ENCODE results near the gene MINDY1.

The MINDY1 gene

GRCh38 chr1:151026460-151026859 is 19.8 kb upstream of the MINDY1 start:
- Mint-ChIP-seq H3K4me3 (no peak overlapping the region), H3K36me3 (ENCODE audit: low read depth) (peaks cover 54% of the 10 kb centered on the region), H3K4me1 (peaks cover 14% of the 10 kb centered on the region), H3K9me3 (no peaks in the 10 kb centered on the region), H3K27me3 (ENCODE audit: low read depth) (no peaks in the 10 kb centered on the region), H3K27ac (no peak overlapping the region)
- no peak for TF ChIP-seq CTCF (IDR thresholded peaks at IDR 0.05; ENCODE audit: unreplicated experiment in 3 of 3)

GRCh38 chr1:151024540-151025146 is 17.9 kb upstream of the MINDY1 start:
- H3K27ac Mint-ChIP-seq: peak overlapping the region; percentile 67 to 84 (median 74)
- TF ChIP-seq CTCF (IDR thresholded peaks at IDR 0.05; ENCODE audit: unreplicated experiment in 3 of 3): peak; percentile 46 to 64 (median 53)
- H3K27me3 Mint-ChIP-seq (ENCODE audit: low read depth): no peaks in the 10 kb centered on the region
- no peaks in the 10 kb centered on the region for H3K9me3 Mint-ChIP-seq
- no peak overlapping the region for H3K4me3 Mint-ChIP-seq
- peaks cover 14% of the 10 kb centered on the region for H3K4me1 Mint-ChIP-seq
- H3K36me3 Mint-ChIP-seq (ENCODE audit: low read depth): peaks cover 44% of the 10 kb centered on the region

GRCh38 chr1:151013518-151013917 is 6.8 kb upstream of the MINDY1 start:
- H3K9me3 Mint-ChIP-seq: no peaks in the 10 kb centered on the region
- H3K4me1 Mint-ChIP-seq: peaks cover 35% of the 10 kb centered on the region
- peaks cover 12% of the 10 kb centered on the region for H3K36me3 Mint-ChIP-seq (ENCODE audit: low read depth)
- TF ChIP-seq CTCF (IDR thresholded peaks at IDR 0.05; ENCODE audit: unreplicated experiment in 3 of 3): peak in 1 of 3 experiments; percentile 15
- H3K27me3 Mint-ChIP-seq (ENCODE audit: low read depth): no peaks in the 10 kb centered on the region
- H3K4me3 Mint-ChIP-seq: peak overlapping the region; percentile 9 to 61 (median 24)
- H3K27ac Mint-ChIP-seq: peak overlapping the region; percentile 86 to 95 (median 92)

GRCh38 chr1:151012684-151013471 is 6.2 kb upstream of the MINDY1 start:
- Mint-ChIP-seq H3K27ac (peak overlapping the region; percentile 86 to 95 (median 92)), H3K4me1 (peaks cover 37% of the 10 kb centered on the region), H3K36me3 (ENCODE audit: low read depth) (peaks cover 5% of the 10 kb centered on the region), H3K9me3 (no peaks in the 10 kb centered on the region), H3K4me3 (peak overlapping the region; percentile 9 to 61 (median 24)), H3K27me3 (ENCODE audit: low read depth) (no peaks in the 10 kb centered on the region)
- no peak for TF ChIP-seq CTCF (IDR thresholded peaks at IDR 0.05; ENCODE audit: unreplicated experiment in 3 of 3)

GRCh38 chr1:151011154-151011850 is 4.6 kb upstream of the MINDY1 start:
- H3K36me3 Mint-ChIP-seq (ENCODE audit: low read depth): peaks cover 4% of the 10 kb centered on the region
- peak overlapping the region; percentile 55 to 92 (median 75) for H3K27ac Mint-ChIP-seq
- H3K9me3 Mint-ChIP-seq: no peaks in the 10 kb centered on the region
- TF ChIP-seq CTCF (IDR thresholded peaks at IDR 0.05; ENCODE audit: unreplicated experiment in 3 of 3): no peak
- peak overlapping the region; percentile 11 to 68 (median 58) for H3K4me3 Mint-ChIP-seq
- no peaks in the 10 kb centered on the region for H3K27me3 Mint-ChIP-seq (ENCODE audit: low read depth)
- H3K4me1 Mint-ChIP-seq: peaks cover 52% of the 10 kb centered on the region
